ENCODE measurements around the gene STRN3.
"Not testable (repeated sequence)": the region's sequence is repeated elsewhere in the genome, so short reads cannot be mapped to it uniquely, and the experiment has no call there.

Gene STRN3

DNA sequence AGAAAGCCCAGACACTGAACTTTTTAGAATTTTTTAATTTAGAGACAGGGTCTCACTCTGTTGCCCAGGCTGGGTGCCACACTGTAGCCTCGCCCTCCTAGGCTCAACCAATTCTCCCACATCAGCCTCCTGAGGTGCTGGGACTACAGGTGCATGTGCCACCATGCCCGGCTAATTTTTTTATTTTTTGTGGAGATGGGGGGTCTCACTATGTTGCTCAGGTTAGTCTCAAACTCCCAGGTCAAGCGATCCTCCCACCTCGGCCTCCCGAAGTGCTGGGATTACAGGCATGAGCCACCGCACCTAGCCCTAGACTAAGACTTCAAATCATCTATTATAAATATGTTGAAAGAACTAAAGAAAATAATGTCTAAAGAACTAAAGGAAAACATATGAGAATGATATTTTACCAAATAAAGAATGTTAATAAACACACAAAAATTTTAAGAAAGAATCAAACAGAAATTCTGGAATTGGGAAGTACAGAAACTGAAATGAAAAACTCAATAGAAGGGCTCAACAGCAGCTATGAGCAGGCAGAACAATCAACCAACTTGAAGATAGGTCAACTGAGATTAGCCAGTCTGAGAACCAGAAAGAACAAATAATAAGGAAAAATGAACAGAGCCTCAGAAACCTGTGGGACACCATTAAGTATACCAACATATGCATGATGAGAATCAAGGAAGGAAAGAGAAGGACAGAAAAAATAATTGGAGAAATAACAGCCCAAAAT is 27.0 kb downstream of the STRN3 start:
- no peak for DNase-seq

DNA sequence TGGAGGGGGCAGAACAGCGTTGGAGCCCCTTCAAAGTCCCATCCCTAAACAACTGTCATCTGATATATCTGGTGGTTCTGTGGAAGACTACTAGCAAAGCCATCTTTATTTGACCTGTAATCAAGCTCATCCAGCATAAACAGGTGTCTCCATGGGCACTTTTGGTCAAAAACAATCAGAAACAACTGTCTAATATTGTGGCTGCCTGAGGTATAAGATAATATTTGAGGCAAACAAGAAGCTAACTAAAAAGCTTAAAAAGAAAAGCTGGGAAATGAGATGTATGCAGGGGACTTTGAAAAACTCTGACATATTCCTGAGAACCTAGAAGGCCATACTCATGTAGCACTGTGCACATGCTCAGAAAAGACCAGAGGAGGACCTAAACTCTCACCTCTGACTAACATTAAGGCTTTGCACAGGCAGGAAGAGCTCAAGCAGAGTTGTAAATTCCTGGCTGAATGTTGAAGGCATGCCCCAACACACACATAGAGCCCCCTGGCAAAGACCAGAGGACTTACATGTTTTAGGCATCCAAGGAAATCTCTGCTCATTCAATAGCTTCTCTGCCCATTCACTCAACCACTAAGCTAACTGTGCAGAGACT is 28.0 kb downstream of the STRN3 start:
- no peak for DNase-seq

DNA sequence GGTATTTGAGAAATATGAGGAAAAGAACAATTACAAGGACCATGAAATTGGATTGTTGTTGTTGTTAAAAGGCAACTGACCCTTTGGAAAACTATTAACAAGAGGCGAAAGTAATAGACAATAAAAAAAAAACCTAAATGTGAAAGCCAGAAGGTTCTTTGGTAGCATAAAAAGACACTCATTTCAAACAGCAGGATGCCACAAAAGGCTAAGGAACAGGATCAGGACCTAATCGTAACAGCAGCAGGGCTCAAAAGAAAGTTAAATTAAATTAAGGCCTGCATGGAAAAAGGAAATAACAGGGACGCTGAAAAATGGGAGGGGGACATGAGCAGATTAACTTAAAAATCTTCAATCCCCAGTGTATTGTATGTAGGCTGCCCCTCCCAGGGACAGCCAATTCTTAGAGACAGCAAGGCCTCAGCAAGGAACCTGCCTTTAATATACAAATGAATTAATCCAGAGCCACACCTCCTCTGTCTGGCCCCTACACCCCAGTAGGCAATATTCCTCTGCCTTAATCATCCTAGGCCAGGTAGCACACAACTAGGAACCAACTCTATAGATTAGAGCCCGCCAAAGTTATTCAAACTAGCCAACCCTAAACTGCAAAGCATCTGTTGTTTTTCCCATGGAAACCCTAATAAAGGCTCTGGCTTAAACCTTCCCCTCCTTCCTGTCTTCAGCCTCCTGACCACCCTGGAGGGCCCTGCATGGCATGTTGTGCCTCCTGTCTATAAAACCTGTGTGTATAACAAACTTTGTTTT is 29.1 kb downstream of the STRN3 start:
- no peak for DNase-seq

DNA sequence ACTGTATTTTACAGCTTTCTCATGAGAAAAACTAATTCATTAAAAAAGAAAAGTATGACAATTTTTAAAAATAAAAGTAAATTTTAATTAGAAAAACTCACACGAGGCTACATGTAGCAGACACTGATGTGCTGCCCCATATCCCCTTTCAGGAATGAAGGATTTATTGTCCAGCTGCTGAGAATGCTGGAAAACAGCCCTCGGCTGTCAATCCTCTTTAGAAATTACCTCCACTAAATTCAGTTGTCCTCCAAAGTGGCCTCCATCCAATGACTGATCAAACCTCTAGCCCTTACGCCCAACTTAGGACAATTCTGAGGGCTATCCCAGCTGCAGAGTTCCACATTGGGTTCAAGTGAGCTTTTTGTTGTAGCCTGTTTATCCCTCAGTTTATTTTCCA is 30.5 kb downstream of the STRN3 start:
- DNase-seq: peak in 1 of 2 experiments; percentile 13

DNA sequence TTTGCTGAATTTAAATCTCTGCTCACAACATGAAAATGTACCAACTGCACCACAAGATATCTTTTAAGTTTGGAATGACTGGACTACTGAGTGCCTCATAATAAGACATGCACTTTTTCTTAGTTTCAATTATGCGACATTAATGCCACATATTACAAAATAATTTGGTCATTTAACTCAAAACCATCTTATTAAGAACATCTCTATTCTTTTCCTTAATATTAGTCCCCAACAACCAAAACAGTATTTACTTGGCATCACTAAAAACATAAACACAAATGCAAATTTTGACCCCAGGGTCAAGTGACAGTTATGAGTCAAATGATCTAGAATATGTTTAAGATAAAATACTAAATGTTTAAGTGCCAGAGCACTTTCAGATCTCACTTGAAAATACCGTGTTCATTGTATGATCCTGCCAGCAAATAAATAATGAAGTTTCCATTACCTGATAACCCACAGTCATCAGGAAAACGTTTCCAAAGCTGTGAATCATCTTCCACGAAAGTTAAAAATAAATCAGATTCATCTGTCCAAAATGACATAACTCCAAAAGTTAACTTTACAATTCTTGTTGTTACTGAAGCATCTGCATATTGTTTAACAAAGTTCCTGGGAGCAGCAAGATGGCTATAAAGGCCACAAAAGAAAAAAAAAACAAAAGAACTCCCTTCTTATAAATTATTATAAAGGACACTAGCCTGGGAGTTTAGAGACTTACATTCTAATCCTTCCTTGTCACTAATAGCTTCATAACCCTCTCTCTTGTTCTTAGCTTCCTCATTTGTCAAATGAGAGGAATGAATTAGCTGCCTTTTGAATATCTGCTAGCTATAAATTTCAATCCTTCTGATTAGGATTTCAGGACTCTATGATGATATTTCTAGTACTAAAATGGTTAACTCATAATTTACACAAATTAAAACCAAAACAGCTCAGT is 31.2 kb downstream of the STRN3 start:
- no peak for DNase-seq

DNA sequence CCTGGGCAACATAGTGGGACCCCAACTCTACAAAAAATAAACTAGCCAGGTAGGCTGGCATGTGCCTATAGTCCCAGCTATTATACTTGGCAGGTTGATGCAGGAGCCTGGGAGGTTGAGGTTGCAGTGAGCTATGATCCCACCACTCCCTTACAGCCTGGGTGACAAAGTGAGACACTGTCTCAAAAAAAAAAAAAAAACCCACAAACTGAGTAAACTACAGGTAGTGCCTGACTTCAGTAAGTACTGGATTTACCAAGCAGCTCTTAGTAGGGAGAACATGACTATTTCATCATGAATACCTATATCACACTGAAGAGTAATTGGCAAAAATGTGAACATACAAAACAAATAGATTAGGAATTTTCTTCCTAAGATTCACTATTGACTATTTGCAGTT is 33.1 kb downstream of the STRN3 start:
- DNase-seq: no peak

DNA sequence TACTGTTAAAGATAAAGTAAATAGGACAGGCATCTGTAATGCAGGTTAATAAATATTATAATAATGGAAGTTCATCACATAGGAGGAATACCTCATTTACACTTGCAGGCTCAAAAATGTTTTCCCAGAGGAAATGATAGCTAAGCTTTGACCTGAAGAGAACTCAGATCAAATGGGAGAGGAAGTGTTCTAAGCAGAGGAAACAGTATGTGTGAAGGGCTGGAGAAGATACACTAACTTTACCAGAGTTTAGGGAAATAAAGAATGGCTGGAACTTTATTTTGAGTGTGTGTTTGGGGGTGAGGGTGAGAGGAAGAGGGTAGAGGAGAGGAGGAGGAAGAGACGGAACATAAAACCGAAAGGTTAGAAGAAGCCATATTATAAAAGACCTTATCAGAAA is 34.8 kb downstream of the STRN3 start:
- DNase-seq: no peak

DNA sequence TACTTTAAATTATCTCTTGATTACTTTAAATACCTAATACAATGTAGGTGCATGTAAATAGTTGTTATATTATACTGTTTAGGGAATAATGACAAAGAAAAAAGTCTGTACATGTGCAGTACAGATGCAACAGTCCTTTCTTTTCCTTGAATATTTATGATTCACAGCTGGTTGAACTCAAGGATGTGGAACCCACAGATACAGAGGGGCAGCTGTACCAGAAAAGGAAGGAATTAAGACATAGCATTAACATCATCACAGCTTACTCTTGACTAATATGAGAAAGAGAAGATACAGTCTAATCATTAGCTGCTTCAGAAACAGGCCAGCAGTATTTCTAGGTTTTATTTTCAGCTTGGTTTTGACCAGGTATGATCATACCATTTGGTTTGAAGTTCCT is 35.4 kb downstream of the STRN3 start:
- DNase-seq: no peak

DNA sequence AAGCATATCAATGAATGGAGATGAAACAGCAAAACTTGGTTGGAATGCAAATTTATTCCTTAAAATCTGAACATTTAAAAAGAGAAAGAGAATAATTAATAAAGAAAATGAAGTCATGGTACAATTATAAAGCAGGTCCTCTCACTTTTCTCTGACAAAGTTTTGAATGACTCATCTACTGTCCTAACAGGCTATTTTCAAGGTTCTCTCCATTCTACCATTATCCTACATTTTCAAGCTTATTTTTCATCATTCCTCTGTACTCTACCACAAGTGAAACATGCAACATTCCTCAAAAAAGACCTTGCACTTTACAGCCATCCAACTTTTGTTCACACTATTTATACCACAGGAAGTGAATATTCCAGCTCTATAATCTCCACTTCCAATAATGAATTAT is 37.7 kb downstream of the STRN3 start:
- DNase-seq: no peak

DNA sequence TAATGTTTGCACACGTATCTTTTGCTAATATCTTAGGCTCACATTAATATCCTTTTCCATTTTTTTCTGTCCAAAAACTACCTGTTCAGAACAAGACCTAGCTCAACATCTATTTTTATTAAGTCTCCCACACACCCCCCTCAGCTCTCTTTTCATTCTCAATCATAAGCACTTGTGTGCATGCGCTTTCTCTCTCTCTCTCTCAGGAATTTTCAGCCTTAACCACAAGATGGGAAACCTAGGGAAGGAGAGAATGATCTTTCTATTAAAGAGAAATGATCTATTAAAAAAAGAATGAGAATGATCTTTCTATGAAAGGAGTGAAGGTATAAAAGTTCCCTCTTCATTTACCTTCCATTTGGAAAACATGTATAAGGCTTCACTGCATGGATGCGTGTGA is 40.4 kb downstream of the STRN3 start:
- no peak for DNase-seq

DNA sequence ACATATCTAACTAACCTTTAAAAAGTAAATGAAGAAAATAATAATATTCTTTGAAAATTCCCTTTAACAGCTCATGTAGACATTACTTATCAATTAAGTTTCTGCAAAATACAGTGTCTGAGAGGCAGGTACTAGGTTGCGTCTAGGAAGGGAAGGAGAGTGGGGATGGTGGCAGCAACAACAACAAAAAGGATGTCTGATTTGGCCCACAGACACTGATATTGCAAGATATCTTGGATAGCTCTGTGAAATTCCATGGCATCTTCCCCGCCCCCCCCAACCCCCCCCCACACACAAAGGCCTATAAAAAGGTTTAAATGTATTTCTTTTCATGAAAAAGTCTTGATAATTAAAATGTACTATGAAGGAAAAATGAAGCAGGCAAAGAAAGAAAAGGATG is 42.3 kb downstream of the STRN3 start:
- DNase-seq: no peak

DNA sequence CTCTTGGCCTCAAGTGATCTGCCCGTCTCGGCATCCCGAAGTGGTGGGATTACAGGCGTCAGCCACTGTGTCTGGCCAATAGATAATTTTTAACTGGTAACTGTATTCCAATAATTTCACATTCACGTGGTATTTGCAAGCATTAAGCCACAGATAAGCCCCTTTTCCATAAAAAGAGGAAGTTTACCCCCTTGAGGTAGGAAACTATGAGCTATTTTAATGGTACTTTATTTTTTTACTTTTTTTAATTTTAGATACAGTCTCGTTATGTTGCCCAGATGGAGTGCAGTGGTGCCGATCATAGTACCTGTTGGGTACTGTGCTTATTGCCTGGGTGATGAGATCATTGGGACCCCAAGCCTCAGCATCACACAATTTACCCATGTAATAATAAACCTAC is 43.6 kb downstream of the STRN3 start:
- DNase-seq: no peak

DNA sequence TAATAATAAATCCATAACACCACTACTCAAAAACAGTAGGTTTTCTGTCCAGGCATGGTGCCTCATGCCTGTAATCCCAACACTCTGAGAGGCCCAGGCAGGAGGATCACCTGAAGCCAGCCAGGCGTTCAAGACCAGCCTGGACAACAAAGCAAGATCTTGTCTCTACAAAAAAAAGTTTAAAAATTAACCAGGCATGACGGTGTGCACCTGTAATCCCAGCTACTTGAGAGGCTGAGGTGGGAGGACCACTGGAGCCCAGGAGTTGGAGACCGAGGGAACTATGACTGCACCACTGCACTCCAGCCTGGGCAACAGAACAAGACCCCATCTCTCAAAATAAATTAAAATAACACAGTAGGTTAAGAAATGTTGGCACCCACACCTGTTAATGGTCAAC is 45.2 kb downstream of the STRN3 start:
- no peak for DNase-seq

DNA sequence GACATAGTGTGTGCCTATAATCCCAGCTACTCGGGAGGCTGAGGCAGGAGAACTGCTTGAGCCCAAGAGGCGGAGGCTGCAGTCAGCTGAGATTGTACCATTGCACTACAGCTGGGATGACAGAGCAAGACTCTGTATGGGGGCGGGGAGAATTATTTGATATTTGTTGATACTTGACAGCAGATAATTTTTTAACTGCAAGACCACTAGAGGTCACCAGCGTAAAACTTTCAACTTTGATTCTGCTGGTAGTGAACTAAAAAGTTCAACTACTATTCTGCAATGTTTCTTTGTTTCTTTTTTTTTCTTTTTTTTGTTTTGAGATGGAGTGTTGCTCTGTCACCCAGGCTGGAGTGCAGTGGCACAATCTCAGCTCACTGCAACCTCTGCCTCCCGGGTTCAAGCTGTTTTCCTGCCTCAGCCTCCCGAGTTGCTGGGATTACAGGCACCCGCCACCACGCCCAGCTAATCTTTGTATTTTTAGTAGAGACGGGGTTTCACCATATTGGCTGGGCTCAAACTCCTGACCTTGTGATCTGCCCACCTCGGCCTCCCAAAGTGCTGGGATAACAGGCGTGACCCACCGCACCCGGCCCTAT is 46.0 kb downstream of the STRN3 start:
- peak; percentile 55 to 79 for DNase-seq

DNA sequence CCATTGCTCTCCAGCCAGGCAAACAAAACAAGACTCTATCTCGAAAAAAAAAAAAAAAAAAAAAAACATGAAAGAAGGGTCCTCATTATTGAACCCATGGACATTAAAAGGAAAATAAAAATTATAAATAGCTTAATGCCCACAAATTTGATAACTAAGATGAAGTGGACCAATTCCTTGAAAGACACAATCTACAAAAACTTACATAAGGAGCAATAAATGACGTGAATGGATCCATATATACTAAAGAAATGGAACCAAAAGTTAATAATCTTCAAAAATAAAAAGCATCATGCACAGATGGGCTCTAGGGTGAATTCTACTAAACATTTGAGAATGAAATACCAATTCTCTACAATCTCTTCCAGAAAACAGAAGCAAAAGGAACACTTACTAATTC is 48.4 kb downstream of the STRN3 start:
- DNase-seq: no peak

DNA sequence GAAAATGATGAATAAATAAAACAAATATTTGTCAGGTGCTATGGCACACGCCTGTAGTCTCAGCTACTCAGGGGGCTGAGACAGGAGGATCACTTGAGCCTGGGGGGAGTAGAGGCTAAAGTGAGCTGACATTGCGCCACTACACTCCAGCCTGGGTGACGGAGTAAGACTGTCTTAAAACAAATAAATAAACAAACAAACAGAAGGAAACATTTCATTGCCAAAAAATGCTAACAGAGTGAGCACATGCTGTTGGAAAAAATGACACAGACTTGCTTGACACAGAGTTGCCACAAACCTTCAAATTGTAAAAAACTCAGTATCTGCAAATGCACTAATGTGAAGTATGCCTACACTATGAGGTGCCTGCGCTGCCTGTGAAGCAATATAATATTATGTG is 51.6 kb downstream of the STRN3 start:
- DNase-seq: no peak

DNA sequence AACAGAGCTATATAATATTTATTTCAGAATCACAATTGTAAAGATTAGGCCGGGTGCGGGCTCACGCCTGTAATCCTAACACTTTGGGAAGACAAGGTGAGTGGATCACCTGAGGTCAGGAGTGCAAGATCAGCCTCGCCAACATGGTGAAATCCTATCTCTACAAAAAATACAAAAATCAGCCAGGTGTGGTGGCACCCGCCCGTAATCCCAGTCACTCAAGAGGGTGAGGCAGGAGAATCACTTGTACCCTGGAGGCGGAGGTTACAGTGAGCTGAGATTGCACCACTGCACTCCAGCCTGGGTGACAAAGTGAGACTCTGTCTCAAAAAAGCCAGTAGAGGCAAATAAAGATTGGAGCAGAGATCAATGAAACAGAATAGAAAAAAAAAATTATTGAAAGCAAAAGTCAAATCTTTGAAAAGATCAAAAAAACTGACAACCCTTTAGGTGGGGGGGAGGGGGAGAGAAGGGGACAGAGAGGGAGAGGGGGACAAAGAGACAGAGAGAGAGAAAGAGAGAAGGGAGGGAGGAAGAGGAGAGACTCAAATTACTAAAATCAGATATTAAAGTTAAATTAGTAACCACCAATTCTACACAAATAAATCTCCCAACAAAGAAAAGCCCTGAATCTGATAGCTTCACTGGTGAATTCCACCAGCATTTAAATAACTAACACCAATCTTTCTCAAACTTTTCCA is 53.1 kb downstream of the STRN3 start:
- DNase-seq: no peak

DNA sequence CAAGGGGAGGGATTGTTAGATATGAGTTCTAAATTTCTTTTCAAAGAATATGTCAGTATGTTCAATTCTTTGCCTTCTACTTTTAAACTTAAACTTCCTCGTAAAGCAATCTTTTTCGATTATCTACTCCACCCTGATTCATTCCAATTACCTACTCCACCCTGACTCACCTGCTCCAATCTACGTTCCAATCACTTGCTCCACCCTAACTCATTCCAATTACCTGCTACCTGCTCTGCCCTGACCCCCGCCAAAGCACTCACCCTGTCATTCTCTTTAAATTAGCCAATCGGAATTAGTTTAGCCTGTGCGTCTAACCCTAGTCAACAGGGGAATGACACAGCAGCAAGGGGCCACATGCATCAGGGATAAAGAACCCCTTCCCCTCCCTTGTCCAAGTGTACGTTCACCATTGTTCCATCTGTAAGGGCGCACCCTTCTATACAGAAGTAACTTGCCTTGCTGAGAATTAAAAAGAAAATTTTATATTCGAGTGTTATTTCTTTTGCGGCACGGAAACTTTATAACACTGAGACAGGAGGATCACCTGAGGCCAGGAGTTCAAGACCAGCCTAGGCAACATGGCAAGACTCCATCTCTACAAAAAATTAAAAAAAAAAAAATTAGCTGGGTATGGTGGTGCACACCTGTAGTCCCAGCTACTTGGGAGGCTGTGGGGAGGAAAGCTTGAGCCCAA is 54.0 kb downstream of the STRN3 start:
- not testable (repeated sequence) for DNase-seq

DNA sequence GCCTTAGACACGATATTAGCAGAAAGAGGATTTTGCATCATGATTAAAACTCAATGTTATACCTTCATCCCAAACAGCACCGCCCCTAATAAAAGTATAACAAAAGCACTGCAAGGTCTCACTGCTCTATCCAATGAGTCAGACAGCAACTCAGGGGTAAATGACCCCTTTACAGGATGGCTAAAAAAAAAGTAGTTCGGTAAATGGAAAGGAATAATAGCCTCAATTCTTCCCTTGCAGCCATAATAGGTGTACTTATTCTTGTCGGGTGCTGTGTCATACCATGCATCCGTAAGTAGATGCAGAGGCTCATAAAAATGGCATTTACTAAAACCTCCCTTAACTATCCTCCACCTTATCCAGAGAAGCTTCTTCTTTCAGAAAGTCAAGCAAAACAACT is 54.6 kb downstream of the STRN3 start:
- no peak for DNase-seq

DNA sequence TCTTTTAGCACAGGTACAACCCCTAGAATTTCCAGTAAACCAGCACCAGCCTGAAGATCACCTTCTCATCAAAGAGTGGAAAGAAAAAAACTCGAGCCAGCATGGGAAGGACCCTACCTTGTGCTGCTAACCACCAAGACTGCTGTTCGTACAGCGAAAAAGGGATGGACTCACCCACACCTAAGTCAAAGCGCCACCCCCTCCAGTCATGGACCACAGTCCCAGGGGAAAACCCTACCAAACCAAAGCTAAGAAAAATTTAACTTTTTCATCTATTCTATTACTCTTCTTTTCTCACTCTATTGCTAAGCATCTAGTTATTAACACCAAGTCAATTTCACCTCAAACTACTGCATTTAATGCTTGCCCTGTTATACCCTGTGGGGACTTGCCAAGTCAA is 56.4 kb downstream of the STRN3 start:
- not testable (repeated sequence) for DNase-seq

DNA sequence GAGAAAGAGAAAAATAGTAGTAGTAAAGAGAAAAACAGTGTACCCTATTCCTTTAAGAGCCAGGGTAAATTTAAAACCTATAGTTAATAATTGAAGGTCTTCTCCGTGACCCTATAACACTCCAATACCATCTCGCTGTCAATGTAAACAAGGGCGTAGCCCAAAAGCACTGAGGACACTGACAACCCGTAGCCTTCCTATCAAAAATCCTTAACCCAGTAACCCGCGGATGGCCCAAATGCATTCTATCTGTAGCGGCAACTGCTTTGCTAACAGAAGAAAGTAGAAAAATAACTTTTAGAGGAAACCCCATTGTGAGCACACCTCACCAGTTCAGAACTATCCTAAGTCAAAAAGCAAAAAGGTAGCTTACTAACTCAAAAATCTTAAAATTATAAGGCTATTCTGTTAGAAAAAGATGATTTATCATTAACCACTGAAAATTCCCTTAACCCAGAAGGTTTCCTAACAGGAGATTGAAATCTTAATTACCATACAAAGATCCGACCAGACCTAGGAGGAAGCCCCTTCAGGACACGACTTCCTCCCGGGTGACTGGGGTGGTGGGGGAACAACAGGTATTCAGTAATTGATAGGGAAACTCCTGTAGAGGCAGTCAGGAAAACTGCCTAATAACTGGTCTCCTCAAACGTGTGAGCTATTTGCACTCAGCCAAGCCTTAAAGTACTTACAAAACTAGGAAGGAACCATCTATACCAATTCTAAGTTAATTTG is 58.6 kb downstream of the STRN3 start:
- not testable (repeated sequence) for DNase-seq

Measured in NCI-H524 (cell line).